Stimulated activated CD4-positive, alpha-beta T cell treated with anti-CD3 and anti-CD28 coated beads, Interleukin-4, amount 100 ng/mL, for 48 hours (primary cell): ENCODE measurements around the gene ELP4.
"Not testable (repeated sequence)": the region's sequence is repeated elsewhere in the genome, so short reads cannot be mapped to it uniquely, and the experiment has no call there.

Experiments used
- DNase-seq, 2 donors: peaks; one replicate each; pipeline ENCODE4 v3.0.0-alpha.2; 2020; ENCODE audit warnings: low read depth in 2 of 2

ELP4 gene

DNA sequence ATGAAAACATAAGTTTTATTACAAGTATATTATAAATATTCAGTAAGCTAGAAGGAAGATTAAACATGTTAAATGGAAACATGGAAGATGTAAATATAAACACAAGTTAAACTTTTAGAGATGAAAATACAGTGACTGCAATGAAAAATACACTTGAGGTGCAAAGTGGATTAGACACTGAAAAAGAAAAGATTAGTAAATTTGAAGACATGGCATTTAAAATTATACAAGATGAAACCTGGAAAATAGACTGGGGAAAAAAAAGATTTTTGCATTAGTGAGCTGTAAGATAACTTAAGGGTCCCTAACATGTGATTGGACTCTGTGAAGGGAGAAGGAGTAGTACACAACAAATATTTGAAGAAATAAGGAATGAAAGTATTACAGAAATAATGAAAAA lies 33.3 kb downstream of the ELP4 start:
- DNase-seq: no peak

DNA sequence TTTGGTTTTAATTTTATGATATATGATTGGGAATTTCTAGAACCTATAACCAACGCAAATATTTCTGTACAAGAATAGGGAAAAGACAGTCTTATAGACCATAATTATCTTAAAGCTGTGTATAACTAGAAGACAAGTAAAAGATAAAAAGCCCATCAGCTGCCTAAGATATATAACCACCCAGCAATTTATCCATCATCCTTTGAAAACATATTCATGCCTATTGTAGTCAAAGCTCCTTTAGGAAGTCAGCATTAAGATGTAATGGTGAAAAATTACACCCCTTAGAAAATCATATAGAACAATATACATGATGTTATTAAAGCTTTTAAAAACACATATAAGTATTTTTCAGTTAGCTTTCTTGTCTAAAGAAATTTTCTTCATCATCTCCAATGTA lies 46.4 kb downstream of the ELP4 start:
- no peak for DNase-seq

DNA sequence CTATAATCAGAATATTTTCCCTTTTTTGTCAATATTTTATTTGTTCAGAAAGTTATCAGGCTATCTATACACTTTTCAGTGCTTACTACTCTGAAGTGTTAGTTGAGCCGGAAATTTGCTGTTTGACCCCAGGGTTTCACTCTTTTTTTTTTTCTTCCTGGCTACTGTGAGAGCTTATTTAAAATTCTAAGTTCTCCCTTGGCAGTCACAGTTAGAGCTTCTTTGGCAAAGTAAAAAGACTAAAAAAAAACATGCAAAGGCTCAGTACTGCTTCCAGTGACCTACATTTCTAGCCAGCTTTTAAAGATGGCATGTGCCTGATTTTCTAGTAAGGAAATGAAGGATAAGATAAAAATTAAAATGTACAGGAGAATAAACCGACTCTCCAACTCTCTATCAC lies 48.4 kb downstream of the ELP4 start:
- no peak for DNase-seq

DNA sequence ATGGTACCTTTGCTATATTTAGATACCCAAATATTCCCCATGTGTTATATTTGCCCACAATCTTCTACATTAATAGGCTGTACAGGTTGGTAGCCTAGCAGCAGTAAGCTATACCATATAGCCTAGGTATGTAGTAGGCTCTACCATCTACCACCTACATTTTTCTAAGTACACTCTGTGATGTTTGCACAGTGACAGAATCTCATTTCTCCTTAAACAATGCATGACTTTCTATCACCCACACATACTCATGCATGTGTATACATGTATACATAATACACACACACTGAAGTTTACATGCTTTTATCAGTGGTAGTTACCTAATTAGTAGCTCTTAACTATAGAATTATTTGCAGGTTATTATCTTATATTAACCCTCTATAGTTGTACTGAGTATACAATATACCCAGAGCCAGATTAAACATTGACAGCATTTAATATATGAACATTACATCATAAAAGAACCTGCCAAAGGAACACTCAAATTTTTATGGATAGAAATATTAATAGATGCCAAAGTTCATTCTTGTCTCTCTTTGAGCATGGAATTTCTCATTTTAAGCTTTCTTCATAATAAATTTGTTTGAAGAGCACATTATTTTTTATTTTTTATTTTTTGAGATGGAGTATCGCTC lies 51.4 kb downstream of the ELP4 start:
- DNase-seq: no peak

DNA sequence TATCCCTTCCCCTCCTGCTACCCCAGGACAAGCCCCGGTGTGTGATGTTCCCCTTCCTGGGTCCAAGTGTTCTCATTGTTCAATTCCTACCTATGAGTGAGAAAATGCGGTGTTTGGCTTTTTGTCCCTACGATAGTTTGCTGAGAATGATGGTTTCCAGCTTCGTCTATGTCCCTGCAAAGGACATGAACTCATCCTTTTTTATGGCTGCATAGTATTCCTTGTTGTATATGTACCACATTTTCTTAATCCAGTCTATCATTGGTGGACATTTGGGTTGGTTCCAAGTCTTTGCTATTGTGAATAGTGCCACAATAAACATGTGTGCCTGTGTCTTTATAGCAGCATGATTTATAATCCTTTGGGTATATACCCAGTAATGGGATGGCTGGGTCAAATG lies 55.0 kb downstream of the ELP4 start:
- DNase-seq: not testable (repeated sequence)

DNA sequence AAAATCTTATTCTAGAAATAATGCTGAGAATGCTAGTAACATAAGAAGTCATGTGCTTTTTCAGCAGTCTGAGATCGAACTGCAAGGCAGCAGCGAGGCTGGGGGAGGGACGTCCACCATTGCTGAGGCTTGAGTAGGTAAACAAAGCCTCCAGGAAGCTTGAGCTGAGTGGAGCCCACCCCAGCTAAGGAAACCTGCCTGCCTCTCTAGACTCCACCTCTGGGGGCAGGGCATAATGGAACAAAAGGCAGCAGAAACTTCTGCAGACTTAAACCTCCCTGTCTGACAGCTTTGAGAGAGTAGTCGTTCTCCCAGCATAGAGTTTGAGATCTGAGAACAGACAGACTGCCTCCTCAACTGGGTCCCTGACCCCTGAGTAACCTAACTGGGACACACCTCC lies 64.6 kb downstream of the ELP4 start:
- not testable (repeated sequence) for DNase-seq

DNA sequence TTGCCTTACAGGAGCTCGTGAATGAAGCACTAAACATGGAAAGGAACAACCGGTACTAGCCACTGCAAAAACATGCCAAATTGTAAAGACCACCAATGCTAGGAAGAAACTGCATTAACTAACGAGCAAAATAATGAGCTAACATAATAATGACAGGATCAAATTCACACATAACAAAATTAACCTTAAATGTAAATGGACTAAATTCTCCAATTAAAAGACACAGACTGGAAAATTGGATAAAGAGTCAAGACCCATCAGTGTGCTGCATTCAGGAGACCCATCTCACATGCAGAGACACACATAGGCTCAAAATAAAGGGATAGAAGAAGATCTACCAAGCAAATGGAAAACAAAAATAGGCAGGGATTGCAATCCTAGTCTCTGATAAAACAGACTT lies 66.2 kb downstream of the ELP4 start:
- DNase-seq: not testable (repeated sequence)

DNA sequence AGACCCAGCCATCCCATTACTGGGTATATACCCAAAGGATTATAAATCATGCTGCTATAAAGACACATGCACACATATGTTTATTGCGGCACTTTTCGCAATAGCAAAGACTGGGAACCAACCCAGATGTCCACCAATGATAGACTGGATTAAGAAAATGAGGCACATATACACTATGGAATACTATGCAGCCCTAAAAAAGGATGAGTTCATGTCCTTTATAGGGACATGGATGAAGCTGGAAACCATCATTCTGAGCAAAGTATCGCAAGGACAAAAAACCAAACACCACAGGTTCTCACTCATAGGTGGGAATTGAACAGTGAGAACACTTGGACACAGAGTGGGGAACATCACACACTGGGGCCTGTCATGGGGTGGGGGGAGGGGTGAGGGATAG lies 69.8 kb downstream of the ELP4 start:
- DNase-seq: not testable (repeated sequence)

DNA sequence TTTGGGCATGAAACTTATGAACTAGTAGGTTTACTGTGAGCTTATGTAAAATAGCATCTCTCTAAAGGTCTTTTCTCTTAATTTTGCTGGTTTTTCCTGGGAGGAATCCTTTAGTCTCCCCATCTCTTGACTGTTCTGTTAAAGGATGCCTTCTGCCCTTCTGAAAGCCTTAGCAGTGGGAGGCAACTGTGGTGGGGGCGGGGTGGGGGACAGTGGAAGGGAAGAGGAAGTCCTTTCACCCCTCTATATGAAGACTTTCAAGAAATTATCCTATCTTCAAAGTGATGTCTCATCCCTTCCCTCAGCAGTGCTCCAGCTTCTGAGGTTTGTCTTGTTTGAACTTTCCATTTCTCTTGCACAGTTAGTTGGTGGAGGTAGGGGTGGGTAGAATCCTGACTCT lies 73.1 kb downstream of the ELP4 start:
- DNase-seq: no peak

DNA sequence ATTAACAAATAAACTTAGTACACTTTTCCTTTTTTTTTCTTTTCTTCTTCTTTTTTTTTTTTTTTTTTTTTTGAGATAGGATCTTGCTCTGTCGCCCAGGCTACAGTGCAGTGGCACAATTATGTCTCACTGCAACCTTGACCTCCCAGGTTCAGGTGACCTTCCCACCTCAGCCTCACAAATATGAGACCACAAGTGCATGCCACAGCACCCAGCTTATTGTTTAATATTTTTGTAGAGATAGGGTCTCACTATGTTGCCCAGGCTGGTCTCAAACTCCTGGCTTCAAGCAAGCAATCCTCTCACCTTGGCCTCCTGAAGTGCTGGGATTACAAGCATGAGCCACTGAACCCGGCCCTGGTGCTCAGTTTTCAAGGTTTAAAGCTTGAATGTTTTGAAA lies 88.9 kb downstream of the ELP4 start:
- no peak for DNase-seq

DNA sequence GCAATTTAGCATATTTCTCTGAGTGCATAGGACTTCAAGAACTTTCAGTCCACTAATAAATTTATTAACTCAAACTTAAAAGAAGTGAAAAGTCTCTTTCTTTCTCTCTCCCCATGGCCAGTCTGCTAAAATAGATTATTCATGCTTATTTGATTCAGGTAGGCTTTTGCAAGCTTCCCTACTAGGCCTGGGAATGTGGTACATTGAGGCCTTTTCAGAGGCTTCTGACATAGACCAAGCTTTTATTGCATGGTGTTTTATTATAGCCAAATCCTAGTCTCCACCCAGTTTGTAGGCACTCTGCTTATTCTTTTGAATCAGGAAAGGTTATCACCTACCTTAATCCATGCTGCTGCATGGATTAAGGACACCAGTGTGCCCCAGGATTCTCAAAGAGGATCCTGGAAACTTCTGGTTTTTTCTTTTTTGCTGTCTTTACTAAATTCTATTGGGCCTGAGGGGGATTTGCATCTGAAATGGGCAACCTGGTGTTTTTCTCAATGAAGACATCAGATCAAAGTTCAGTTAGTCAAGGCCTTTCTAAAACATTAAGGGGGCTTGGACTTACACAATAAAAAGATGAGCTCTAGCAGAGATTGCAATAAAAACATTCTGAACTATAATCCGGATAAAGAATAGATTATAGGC lies 92.2 kb downstream of the ELP4 start:
- DNase-seq: no peak

DNA sequence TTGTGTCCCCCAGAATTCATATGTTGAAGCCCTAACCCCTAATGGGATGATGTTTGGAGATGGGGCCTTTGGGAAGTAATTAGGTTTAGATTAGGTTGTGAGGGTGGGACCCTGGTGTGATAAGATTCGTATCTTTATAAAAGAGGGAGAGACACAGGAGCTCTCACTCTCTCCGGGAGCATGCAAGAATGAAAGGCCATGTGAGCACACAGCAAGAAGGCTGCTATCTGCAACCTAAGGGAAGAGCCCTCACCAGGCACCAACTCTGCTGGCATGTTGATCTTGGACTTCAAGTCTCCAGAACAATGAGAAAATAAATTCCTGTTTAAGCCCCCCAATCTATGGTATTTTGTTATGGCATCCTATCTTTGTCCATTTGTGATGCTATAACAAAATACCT lies 97.3 kb downstream of the ELP4 start:
- no peak for DNase-seq

DNA sequence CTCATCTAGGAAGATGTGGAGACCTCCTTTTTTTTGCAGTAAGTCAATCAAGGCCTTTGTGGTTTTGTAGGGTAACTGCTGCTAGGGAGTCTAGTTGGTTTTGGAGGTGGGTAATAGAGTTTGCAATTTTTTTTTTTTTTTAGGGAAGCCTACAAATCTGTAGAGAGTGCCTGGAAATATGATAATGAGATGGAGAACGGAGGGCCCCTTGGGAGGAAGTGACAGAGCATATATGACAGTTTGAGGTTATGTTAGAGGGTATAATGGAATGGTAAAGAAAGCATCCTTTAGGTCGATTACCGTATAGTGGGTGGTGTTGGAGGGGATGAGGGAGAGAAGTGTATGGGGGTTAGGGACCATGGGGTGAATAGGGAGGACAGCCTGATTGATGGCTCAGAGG lies 98.3 kb downstream of the ELP4 start:
- no peak for DNase-seq

DNA sequence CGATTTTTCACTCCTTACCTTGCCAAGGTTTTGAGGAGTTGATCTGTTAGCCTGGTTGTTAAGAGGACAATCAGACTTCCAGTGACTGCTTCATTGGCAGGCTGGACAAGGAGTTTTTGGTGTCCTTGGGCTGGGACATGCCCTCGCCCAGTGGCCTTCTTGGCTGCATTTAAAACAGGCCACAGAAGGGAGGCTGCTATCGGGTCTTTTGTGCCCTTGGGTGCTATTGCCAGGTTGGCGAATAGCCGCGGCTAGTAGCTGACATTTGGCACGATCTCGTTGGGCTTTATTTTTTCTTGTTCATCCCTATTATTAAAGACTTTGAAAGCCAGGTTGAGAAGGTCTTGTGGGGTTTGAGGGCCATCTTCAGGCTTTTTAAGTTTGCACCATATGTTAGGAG lies 99.4 kb downstream of the ELP4 start:
- DNase-seq: no peak

DNA sequence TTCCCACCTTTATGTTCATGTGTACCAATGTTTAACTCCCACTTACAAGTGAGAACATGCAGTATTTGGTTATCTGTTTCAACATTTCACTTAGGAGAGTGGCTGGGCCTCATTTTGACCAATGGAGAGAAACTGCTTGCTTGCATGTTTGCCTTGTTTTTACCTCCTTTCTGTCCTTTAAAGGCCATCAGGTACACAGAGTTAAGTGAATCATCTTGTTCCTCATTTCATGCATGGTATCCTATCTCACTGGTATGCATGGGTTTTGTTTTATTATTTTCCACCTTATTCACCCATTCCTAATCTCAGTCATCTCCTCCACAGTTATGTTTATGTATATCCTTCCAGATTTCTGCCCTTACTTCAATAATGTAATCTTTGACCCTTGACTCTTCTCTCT lies 101.0 kb downstream of the ELP4 start:
- no peak for DNase-seq

DNA sequence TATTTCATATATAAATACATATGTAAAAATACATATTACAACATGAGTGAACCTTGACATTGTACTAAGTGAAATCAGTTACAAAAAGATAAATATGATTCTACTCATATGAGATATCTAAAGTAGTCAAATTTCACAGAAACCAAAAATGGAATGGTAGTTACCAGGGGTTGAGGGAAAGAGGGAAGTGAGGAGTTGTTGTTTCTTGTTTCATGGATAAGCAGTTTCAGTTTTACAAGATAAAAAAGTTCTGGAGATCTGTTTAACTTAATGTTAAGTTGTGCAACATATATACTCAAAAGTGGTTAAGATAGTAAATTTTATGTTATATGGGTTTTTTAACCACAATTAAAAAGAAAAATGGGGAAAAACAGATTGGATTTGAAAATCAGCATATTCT lies 107.7 kb downstream of the ELP4 start:
- no peak for DNase-seq

DNA sequence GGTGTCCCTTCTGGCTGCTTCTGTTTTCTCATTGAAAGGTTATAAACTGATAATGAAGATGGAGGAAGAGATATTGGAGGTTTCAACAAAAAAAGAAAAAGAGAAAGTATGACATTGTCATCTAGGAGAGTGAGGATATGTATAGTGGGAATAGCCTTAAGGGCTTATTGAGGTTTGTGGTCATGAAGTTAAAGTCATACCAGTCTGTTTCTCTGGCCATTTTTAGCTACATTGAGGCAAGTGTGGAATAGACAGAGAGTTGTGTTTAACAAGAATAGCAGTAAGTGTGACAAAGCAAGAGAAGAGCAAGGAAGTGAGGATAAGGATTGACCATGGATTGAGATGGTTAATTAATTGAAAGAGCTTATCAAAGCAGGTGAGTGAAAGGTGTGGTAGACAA lies 110.4 kb downstream of the ELP4 start:
- no peak for DNase-seq

DNA sequence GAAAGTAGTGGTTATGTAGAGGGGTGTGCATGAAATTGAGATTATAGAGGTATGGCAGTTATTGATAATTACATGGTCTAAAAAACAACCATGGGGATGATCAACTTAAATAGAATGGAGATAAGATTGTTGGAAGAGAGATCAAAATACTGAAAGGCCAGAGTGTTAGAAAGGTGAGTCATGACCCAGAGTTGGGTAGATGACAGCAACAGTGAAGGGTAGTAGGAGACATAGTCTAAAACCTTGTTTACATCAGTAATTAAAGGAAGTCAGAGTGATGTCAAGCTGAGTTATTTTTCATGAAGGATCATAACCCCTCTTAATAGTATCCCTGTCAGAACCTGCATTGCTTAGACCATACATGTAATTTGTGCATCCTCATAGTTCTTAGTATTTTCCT lies 110.9 kb downstream of the ELP4 start:
- DNase-seq: no peak

DNA sequence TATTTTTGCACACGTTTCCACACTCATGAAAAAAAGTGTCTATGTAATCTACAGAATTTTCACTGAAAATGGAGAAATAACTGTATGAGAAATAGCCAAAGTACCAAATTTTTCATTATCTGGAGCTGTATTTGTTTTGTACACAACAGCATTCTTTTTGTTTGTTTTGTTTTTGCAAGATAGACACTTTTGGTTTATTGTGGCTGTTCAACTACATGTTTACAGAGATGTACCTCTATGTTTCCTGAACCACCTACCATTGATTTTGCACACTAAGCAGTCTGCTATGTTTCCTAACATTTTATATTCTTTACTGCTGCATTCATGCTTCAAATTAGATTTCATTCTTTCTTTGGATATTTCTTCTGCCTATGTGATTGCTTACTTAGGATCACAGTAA lies 116.3 kb downstream of the ELP4 start:
- no peak for DNase-seq

DNA sequence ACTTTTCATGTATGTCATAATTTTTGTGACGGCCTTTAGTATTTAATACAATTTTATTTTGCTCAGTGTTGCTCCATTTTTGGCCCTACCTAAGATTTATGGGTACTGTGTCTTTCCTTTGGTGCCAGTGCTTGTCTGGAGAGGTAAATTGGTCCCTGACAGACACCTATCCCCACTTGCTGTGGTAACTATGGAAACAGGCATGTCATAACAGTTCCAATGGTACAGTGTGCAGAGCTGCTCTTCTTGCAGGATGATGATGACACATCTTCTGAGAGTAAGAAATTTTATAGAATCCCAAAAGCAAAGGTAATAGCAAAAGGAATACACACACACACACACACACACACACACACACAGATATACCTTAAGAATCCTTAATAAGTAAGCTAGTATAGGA lies 118.5 kb downstream of the ELP4 start:
- DNase-seq: no peak

DNA sequence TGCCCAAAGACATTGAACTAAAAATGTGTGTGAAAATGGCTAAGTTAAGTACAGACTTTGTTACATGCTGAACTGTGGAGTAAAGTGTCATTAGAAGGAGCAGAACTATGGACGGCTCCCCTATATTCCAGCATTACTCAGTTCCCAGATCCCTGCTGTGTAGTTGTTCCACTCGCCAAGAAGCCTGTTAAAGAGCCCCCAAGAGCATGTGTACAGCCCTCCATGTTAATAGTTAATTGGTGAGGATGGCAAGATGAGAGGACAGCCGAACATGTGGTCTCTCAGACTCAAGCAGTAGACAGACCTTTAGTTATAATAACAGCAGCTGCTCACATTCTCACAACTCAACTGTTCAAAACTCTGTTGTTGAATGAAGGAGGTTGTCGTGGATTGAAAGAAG lies 127.4 kb downstream of the ELP4 start:
- DNase-seq: no peak

DNA sequence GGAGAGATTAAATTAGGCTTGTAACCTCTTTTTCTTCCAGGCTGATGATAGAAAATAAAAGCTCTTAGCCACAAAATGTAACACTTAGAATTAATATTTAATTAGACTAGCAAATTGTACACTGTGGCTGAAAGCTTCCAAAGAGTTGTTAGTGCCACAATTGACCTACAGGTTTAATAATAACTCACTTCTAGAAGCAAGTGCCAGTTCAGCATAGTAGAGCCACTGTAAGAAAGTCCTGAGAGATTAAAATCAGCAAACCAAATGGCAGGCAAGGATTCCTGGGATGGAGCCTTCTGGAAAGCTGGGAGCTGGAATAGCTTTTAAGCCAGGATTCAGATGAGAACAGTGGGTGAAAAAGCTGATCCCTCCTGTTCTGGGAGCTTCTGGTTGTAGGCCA lies 131.0 kb downstream of the ELP4 start:
- no peak for DNase-seq

DNA sequence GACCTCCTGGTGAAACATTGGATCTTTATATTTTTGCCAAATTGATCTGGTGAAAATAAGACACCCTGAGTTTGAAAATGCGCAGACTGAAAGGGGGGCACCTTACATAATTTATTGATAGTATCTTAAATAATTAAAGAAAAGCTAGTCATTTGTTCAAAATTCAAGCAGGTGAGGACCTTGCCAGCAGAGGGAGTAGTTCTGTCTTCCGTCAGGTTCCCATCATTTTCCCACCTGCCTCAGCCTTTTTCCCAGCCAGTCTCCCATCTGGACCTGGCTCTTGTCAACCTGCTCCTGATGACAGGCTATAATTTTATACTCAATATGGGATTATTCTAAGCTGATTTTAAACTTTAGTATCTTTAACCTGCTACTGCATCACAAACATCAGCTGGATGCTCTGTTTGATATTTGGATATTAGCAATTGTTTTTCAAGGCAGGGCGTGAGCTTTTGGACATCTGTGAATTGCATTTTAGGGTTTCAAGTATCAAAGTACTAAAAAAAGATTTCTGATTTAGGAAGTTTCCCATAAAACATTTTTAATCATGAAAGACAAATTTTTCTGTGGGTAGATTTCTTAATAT lies 132.0 kb downstream of the ELP4 start:
- no peak for DNase-seq

DNA sequence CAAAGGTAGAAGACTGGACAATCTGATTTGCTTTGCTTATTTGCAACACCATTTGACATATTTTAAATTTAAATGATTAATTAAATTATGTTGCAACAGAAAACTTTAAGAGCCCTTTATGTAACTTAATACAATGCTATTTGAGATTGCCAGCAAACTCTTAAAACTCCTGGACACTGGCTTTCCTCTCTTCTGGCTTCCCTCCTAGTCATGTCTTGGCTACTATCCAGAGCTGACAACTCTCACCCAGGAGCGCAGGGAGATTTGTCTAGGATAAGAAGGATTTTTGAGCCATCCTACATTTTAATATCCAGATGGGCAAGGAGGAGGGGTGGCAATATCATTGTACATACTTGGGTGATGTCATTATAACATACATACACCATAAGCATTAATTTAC lies 134.3 kb downstream of the ELP4 start:
- no peak for DNase-seq
